HCT116 (cell line): ENCODE results near the gene CYP1A1. TPM values are rescaled to one million over a fixed set of nuclear protein-coding genes. Genes with fewer than 3 reads are reported as not detected.
"Not testable (repeated sequence)": the region's sequence is repeated elsewhere in the genome, so short reads cannot be mapped to it uniquely, and the experiment has no call there.

Experiments used
- ATAC-seq: fragments of 200-7000 bp; cut with Tn5 transposase; 2 replicates; pipeline ENCODE4 v1.9.1; 2020; ENCODE audit warnings: mild to moderate bottlenecking, moderate library complexity
- BruUV-seq: library from RNA; stranded (reverse); fragments of 400-500 nt; replicated peaks from 2 replicates; lab custom pipeline; 2021; lab: Mats Ljungman, UMichigan
- CTCF ChIA-PET: fragments of 300-600 bp; sonication (Branson Sonifier 250); formaldehyde crosslinking; loops from one replicate; lab custom pipeline; 2021; ENCODE audit warnings: antibody characterized with exemption; lab: Charles Lee
- POLR2A ChIA-PET: fragments of 300-600, 350-600 bp; sonication (Branson Sonifier 250); formaldehyde crosslinking; loops from one replicate; lab custom pipeline; 2021; ENCODE audit warnings: antibody characterized with exemption; lab: Charles Lee
- RAD21 ChIA-PET, 2 experiments: fragments of 300-600 bp; sonication (Branson Sonifier 250); formaldehyde crosslinking; loops; one replicate each; lab custom pipeline; 2023; ENCODE audit warnings: low total read pairs in 2 of 2; ENCODE audit not compliant: uncharacterized antibody in 2 of 2, unreplicated experiment in 2 of 2, low non-redundant PET in 1 of 2; lab: Charles Lee
- DNase-seq: peaks from one replicate; pipeline ENCODE4 v3.0.0-alpha.2; 2010; ENCODE audit warnings: low read depth, low spot score
- H2AFZ ChIP-seq: fragments of 200-600 bp; shearing (Covaris generic), sonication (generic); 2 replicates; pipeline ENCODE4 v1.6.1; 2017; ENCODE audit warnings: low read depth, mixed run types, mixed read lengths, antibody characterized with exemption, low read length; ENCODE audit not compliant: poor library complexity, severe bottlenecking
- H3K27ac ChIP-seq: 2 replicates; pipeline ENCODE4 v1.5.1; 2012; ENCODE audit warnings: low read depth, low read length
- H3K27me3 ChIP-seq: fragments of 200-600 bp; sonication (generic); 2 replicates; pipeline ENCODE4 v1.6.1; 2016; ENCODE audit warnings: mixed run types, low read length, mixed read lengths; ENCODE audit not compliant: insufficient read depth
- H3K36me3 ChIP-seq, 2 experiments: fragments of 200-500 bp in 1 of 2; fragments of 200-600 bp in 1 of 2; sonication (Bioruptor generic) in 1 of 2; sonication (generic) in 1 of 2; 2 replicates each; pipeline versions ENCODE4 v1.5.1 to v1.6.1; 2014 to 2016; ENCODE audit warnings: low read length in 2 of 2, inconsistent platforms in 1 of 2, mixed read lengths in 1 of 2, mixed run types in 1 of 2; ENCODE audit not compliant: insufficient read depth in 2 of 2, control insufficient read depth in 1 of 2
- H3K4me1 ChIP-seq, 2 experiments: fragments of 200-600 bp in 1 of 2; sonication (generic) in 1 of 2; 2 replicates each; pipeline versions ENCODE4 v1.5.1 to v1.6.1; 2012 to 2017; ENCODE audit warnings: low read length in 2 of 2, inconsistent platforms in 1 of 2, mild to moderate bottlenecking in 1 of 2, mixed read lengths in 1 of 2, mixed run types in 1 of 2, moderate library complexity in 1 of 2; ENCODE audit not compliant: insufficient read depth in 2 of 2, control insufficient read depth in 1 of 2
- H3K4me2 ChIP-seq: fragments of 200-600 bp; sonication (generic); 2 replicates; pipeline ENCODE4 v1.6.1; 2017; ENCODE audit warnings: mixed run types, low read length, mixed read lengths
- H3K4me3 ChIP-seq, 2 experiments: fragments of 200-600 bp in 1 of 2; sonication (generic) in 1 of 2; replicated peaks in 1 of 2; 2 replicates each; pipeline ENCODE4 v1.5.1; 2011 to 2016; ENCODE audit warnings: low read length in 2 of 2, control low read depth in 1 of 2, low read depth in 1 of 2, mild to moderate bottlenecking in 1 of 2, mixed read lengths in 1 of 2, mixed run types in 1 of 2
- H3K79me2 ChIP-seq: fragments of 200-600 bp; sonication (generic); 2 replicates; pipeline ENCODE4 v1.6.1; 2017; ENCODE audit warnings: mild to moderate bottlenecking, mixed run types, low read length, moderate library complexity, mixed read lengths; ENCODE audit not compliant: insufficient read depth
- H3K9ac ChIP-seq: fragments of 200-600 bp; sonication (generic); 2 replicates; pipeline ENCODE4 v1.6.1; 2016; ENCODE audit warnings: low read length, mixed read lengths
- H3K9me2 ChIP-seq: fragments of 200-600 bp; sonication (generic), shearing (Covaris generic); 2 replicates; pipeline ENCODE4 v1.6.1; 2017; ENCODE audit warnings: mixed run types, mild to moderate bottlenecking, moderate library complexity; ENCODE audit not compliant: insufficient read depth
- H3K9me3 ChIP-seq, 2 experiments: fragments of 200-500 bp in 1 of 2; fragments of 200-600 bp in 1 of 2; sonication (Bioruptor generic) in 1 of 2; sonication (generic) in 1 of 2; 2 replicates each; pipeline ENCODE4 v1.6.1; 2014 to 2017; ENCODE audit warnings: low read length in 2 of 2, mixed read lengths in 2 of 2, inconsistent platforms in 1 of 2, low read depth in 1 of 2, mild to moderate bottlenecking in 1 of 2, mixed run types in 1 of 2, moderate library complexity in 1 of 2; ENCODE audit not compliant: control insufficient read depth in 1 of 2, insufficient read depth in 1 of 2
- H4K20me1 ChIP-seq: fragments of 200-600 bp; sonication (generic), shearing (Covaris generic); 2 replicates; pipeline ENCODE4 v1.6.1; 2017; ENCODE audit warnings: mixed run types, mild to moderate bottlenecking, moderate library complexity; ENCODE audit not compliant: insufficient read depth
- MAX ChIP-seq: IDR thresholded peaks from 2 replicates; pipeline ENCODE4 v1.6.1; 2012
- POLR2AphosphoS5 ChIP-seq: IDR thresholded peaks from 2 replicates; pipeline ENCODE4 v1.6.1; 2011; ENCODE audit warnings: mild to moderate bottlenecking, low read depth, low read length, moderate library complexity
- ZFX ChIP-seq: fragments of 450-650 bp; IDR thresholded peaks from 2 replicates; pipeline ENCODE4 v1.6.1; 2017
- intact Hi-C: fragments of 100-400 bp; cut with micrococcal nuclease; formaldehyde crosslinking; loops from 2 replicates; pipeline ENCODE4 v1.10.0; 2022
- total RNA-seq: library from RNA; stranded (reverse); gene quantifications from one replicate; pipeline ENCODE4 v1.2.1, GENCODE V29; 2021; ENCODE audit not compliant: unreplicated experiment

Gene CYP1A1
- total RNA-seq, 1 experiment from 2014 or later, result 1.5 TPM

GRCh38 chr15:74728699-74729098 is 3.4 kb upstream of the CYP1A1 start:
- ATAC-seq, H3K27ac ChIP-seq, H3K27me3 ChIP-seq, DNase-seq, POLR2A ChIA-PET, H2AFZ ChIP-seq, H3K9me2 ChIP-seq, H3K9me3 ChIP-seq, H3K36me3 ChIP-seq, CTCF ChIA-PET, H3K9ac ChIP-seq, H3K4me2 ChIP-seq, intact Hi-C loops, H4K20me1 ChIP-seq, H3K4me3 ChIP-seq, BruUV-seq, RAD21 ChIA-PET, H3K79me2 ChIP-seq: not testable (repeated sequence)
- peaks cover 15 to 56% of the 10 kb centered on the region in 2 experiments for H3K4me1 ChIP-seq

- ChIA-PET POLR2A (no interaction called here), RAD21 (no interaction called here), CTCF (no interaction called here)
- H2AFZ ChIP-seq, result no peak overlapping the region
- H3K36me3 ChIP-seq, result no peaks in the 10 kb centered on the region
- no peak for ATAC-seq
- BruUV-seq, result no TSS peak
- H3K4me1 ChIP-seq, result peaks cover 22 to 59% of the 10 kb centered on the region in 2 experiments
- no peaks in the 10 kb centered on the region for H3K79me2 ChIP-seq
- no peaks in the 10 kb centered on the region for H3K9me2 ChIP-seq
- no peaks in the 10 kb centered on the region for H3K9me3 ChIP-seq
- H3K9ac ChIP-seq, result no peak overlapping the region
- TF ChIP-seq ZFX, result no peak
- no peak for TF ChIP-seq POLR2AphosphoS5
- TF ChIP-seq MAX, result no peak
- H4K20me1 ChIP-seq, result no peaks in the 10 kb centered on the region
- H3K27ac ChIP-seq, result no peak overlapping the region
- H3K4me2 ChIP-seq, result no peak overlapping the region
- DNase-seq, result no peak
- H3K4me3 ChIP-seq, result no peak overlapping the region
- H3K27me3 ChIP-seq, result no peaks in the 10 kb centered on the region
- intact Hi-C loops, result no loop called here
These were observed 2.4 kb upstream of the CYP1A1 start for GRCh38 chr15:74727727-74728126.
